ENCODE results near the gene SLIRP.

GRCh38 chr14:77714926-77715325 lies 7.0 kb downstream of the SLIRP start:
- TF ChIP-seq YY1 (IDR thresholded peaks at IDR 0.05; ENCODE audit: insufficient read depth, insufficient read length) (no peak), SUZ12 (IDR thresholded peaks at IDR 0.05; ENCODE audit: extremely low read depth, insufficient read depth, insufficient read length) (no peak), ZNF274 (IDR thresholded peaks at IDR 0.05; ENCODE audit: low read depth, low read length) (no peak)

Measured in NT2/D1 (cell line).